MM.1S (cell line): Measurements from ENCODE around the gene CARMIL1.

Source experiments
- DNase-seq: peaks from one replicate; pipeline ENCODE4 v3.0.0-alpha.2; 2015
- H2AFZ ChIP-seq: fragments of 300-600 bp; sonication (generic); 2 replicates; pipeline ENCODE4 v1.6.0; 2016; ENCODE audit warnings: antibody characterized with exemption, low read length
- H3F3A ChIP-seq: fragments of 300-600 bp; sonication (generic); 2 replicates; pipeline ENCODE4 v1.6.1; 2016; ENCODE audit warnings: mild to moderate bottlenecking, antibody characterized with exemption, low read length, moderate library complexity, mixed read lengths; ENCODE audit not compliant: insufficient read depth
- H3K27ac ChIP-seq: fragments of 300-600 bp; sonication (generic); 2 replicates; pipeline ENCODE4 v1.5.1; 2016; ENCODE audit warnings: mild to moderate bottlenecking, low read length
- H3K27me3 ChIP-seq: fragments of 300-600 bp; sonication (generic); replicated peaks from 2 replicates; pipeline ENCODE4 v1.6.0; 2016; ENCODE audit warnings: low read length; ENCODE audit not compliant: insufficient read depth
- H3K36me3 ChIP-seq: fragments of 300-600 bp; sonication (generic); replicated peaks from 2 replicates; pipeline ENCODE4 v1.6.1; 2016; ENCODE audit warnings: mild to moderate bottlenecking, low read length, mixed read lengths; ENCODE audit not compliant: insufficient read depth
- H3K4me1 ChIP-seq: fragments of 300-600 bp; sonication (generic); 2 replicates; pipeline ENCODE4 v1.6.1; 2016; ENCODE audit warnings: low read length, mixed read lengths
- H3K4me2 ChIP-seq: fragments of 300-600 bp; sonication (generic); 2 replicates; pipeline ENCODE4 v1.6.0; 2016; ENCODE audit warnings: low read depth, low read length
- H3K4me3 ChIP-seq: fragments of 300-600 bp; sonication (generic); 2 replicates; pipeline ENCODE4 v1.5.1; 2016; ENCODE audit warnings: low read length, mixed read lengths
- H3K79me2 ChIP-seq: fragments of 300-600 bp; sonication (generic); 2 replicates; pipeline ENCODE4 v1.6.1; 2016; ENCODE audit warnings: mixed run types, low read length, mixed read lengths
- H3K9ac ChIP-seq: fragments of 300-600 bp; sonication (generic); 2 replicates; pipeline ENCODE4 v1.6.1; 2016; ENCODE audit warnings: low read length, mixed read lengths
- H3K9me2 ChIP-seq: fragments of 300-600 bp; sonication (generic); replicated peaks from 2 replicates; pipeline ENCODE4 v1.6.1; 2016; ENCODE audit warnings: mild to moderate bottlenecking, low read length, mixed read lengths; ENCODE audit not compliant: insufficient read depth
- H3K9me3 ChIP-seq: fragments of 300-600 bp; sonication (generic); replicated peaks from 2 replicates; pipeline ENCODE4 v1.6.1; 2016; ENCODE audit warnings: mild to moderate bottlenecking, low read length, mixed read lengths; ENCODE audit not compliant: insufficient read depth
- H4K20me1 ChIP-seq: fragments of 300-600 bp; sonication (generic); 2 replicates; pipeline ENCODE4 v1.6.1; 2016; ENCODE audit warnings: mild to moderate bottlenecking, low read length, moderate library complexity, mixed read lengths; ENCODE audit not compliant: insufficient read depth
- CTCF ChIP-seq: fragments of 300-600 bp; sonication (generic); IDR thresholded peaks from 2 replicates; pipeline ENCODE4 v1.5.1; 2016; ENCODE audit warnings: antibody characterized with exemption, low read length, mixed read lengths
- EZH2 ChIP-seq: fragments of 300-600 bp; sonication (generic); optimal IDR thresholded peaks from 2 replicates; pipeline ENCODE3; 2017; ENCODE audit warnings: low read depth, mild to moderate bottlenecking, antibody characterized with exemption, low read length, mixed read lengths
- EZH2phosphoT487 ChIP-seq: fragments of 300-600 bp; sonication (generic); IDR thresholded peaks from 2 replicates; pipeline ENCODE4 v1.6.1; 2018; ENCODE audit warnings: antibody characterized with exemption, low read length

CARMIL1 gene

GRCh38 chr6:25287941-25288340, 8.8 kb downstream of the CARMIL1 start:
- Histone ChIP-seq H3F3A (no peaks in the 10 kb centered on the region), H3K9me3 (no peaks in the 10 kb centered on the region), H2AFZ (no peak overlapping the region), H3K4me2 (no peak overlapping the region), H3K27me3 (no peaks in the 10 kb centered on the region), H3K79me2 (peaks cover 100% of the 10 kb centered on the region), H3K4me1 (no peaks in the 10 kb centered on the region), H3K36me3 (no peaks in the 10 kb centered on the region), H3K27ac (no peak overlapping the region), H3K4me3 (no peak overlapping the region), H3K9ac (no peak overlapping the region), H4K20me1 (no peaks in the 10 kb centered on the region; the same call in 1 of the 2 replicates), H3K9me2 (no peaks in the 10 kb centered on the region)
- no peak for DNase-seq
- no peak for TF ChIP-seq CTCF
- TF ChIP-seq EZH2phosphoT487: no peak
- TF ChIP-seq EZH2: no peak

GRCh38 chr6:25288518-25288917, 9.3 kb downstream of the CARMIL1 start:
- Histone ChIP-seq H3K36me3 (no peaks in the 10 kb centered on the region), H3K9ac (no peak overlapping the region), H3K9me3 (no peaks in the 10 kb centered on the region), H2AFZ (no peak overlapping the region), H3K79me2 (peaks cover 100% of the 10 kb centered on the region), H3K4me3 (no peak overlapping the region), H4K20me1 (no peaks in the 10 kb centered on the region), H3K4me2 (no peak overlapping the region), H3F3A (no peaks in the 10 kb centered on the region), H3K27me3 (no peaks in the 10 kb centered on the region), H3K9me2 (no peaks in the 10 kb centered on the region), H3K27ac (no peak overlapping the region), H3K4me1 (no peaks in the 10 kb centered on the region)
- TF ChIP-seq EZH2 (no peak), EZH2phosphoT487 (no peak), CTCF (no peak)
- no peak for DNase-seq

GRCh38 chr6:25290306-25291060, 11.3 kb downstream of the CARMIL1 start:
- TF ChIP-seq EZH2phosphoT487: no peak
- TF ChIP-seq EZH2: no peak
- TF ChIP-seq CTCF: no peak
- no peaks in the 10 kb centered on the region for H3K36me3 ChIP-seq
- no peak for DNase-seq
- H3K9me3 ChIP-seq: no peaks in the 10 kb centered on the region
- no peaks in the 10 kb centered on the region for H3K27me3 ChIP-seq
- H4K20me1 ChIP-seq: no peaks in the 10 kb centered on the region
- H3K79me2 ChIP-seq: peaks cover 100% of the 10 kb centered on the region
- H3K9ac ChIP-seq: no peak overlapping the region
- H3K4me2 ChIP-seq: no peak overlapping the region
- H2AFZ ChIP-seq: no peak overlapping the region
- H3K4me3 ChIP-seq: no peak overlapping the region
- H3F3A ChIP-seq: 0 out of 2 replicates have a peak, but pooled peaks cover 3% of the 10 kb centered on the region
- peaks cover 14% of the 10 kb centered on the region for H3K4me1 ChIP-seq
- no peak overlapping the region for H3K27ac ChIP-seq
- no peaks in the 10 kb centered on the region for H3K9me2 ChIP-seq
